GM21737 (cell line): Measurements from ENCODE around the gene DPYSL3.
A peak's percentile ranks its signal among the peaks of the same experiment; 100 is the strongest.

ENCODE experiments used
- ATAC-seq: cut with Tn5 transposase; IDR thresholded peaks from one replicate; pipeline ENCODE4 v1.9.1; 2021; ENCODE audit warnings: mild to moderate bottlenecking, moderate library complexity; ENCODE audit not compliant: unreplicated experiment

DPYSL3 gene

DNA sequence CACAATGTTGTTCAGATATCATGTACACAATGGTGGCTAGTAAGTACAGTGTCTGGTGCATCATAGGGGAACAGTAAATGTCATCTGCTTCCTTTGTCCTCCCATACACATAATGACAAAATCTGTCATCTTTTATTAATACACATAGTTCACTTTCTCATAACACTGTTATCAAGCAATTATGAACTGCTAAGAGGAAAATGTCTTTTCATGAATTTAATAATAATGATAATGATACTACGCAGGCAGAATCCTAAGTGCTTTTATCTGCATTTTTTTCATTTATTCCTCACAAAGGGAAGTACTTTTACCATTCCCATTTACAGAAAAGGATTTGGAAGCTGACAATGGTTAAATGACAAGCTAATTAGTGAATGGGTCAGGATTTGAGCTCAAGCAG, 35.7 kb downstream of the DPYSL3 start:
- no peak for ATAC-seq

- no peak for ATAC-seq
Measured at GRCh38 chr5:147472664-147473475, 37.0 kb downstream of the DPYSL3 start.

DNA sequence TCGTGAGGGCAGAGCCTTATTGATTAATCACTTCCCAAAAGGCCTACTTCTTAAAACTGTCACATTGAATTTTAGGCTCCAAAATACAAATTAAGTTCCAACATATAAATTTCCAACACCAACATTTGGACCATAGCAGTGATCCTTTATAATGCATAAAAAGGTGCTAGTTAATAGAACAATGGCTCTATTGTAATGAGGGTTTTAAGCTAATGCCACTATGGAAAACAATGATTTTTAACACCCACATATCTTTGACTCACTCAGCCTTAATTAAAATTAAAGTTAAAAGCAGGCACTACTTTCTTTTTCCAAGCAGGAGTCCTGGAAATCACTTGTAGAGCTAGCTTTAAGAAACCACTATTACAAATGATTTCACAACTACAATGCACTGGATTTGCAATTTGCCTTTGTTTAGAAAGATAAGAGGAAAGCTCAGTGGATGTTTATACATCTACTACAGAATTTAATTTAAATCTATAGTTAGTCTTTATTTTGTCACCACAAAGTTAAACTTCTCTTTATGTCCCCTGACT, 41.8 kb downstream of the DPYSL3 start:
- ATAC-seq = no peak

- no peak for ATAC-seq
Measured at GRCh38 chr5:147466360-147466980, 43.4 kb downstream of the DPYSL3 start.

GRCh38 chr5:147465747-147466146, 44.1 kb downstream of the DPYSL3 start:
- no peak for ATAC-seq

DNA sequence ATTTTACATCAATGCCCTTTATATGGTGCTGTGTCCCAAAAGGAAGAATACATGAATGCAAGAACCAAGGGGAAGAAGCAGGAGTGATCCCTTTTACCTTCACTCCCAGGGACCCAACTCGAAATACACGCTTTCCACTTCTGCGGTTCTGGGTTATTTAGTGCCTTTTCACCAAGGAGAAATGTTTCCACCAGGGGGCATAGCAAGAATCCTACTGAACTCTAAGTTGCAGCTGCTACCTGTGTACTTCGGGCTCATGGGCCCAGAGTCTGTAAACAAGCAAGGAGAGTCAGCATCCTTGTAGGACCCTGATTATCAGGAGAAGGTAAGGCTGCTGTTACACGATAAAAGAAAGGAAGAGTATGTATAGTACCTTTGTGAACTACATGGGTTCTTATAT, 45.7 kb downstream of the DPYSL3 start:
- no peak for ATAC-seq

- no peak for ATAC-seq
Measured at GRCh38 chr5:147461915-147462314, 48.0 kb downstream of the DPYSL3 start.

DNA sequence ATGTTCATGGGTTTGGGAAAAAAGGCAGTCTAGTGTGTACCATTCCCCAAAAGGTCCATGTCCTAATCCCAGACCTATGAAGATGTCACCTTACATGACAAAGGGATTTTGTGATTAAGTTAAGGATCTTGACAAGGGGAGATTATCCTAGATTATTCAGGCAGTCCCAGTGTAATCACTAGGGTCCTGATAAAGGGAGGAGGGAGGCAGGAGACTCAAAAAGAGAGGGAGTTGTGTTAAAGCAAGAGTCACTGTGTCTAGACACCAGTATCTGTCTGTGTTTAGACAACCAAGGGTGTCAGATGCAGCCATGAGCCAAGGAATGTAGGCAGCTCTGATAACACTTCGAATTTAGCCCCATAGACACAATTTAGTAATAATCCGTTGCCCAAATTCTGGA, 49.5 kb downstream of the DPYSL3 start:
- no peak for ATAC-seq

DNA sequence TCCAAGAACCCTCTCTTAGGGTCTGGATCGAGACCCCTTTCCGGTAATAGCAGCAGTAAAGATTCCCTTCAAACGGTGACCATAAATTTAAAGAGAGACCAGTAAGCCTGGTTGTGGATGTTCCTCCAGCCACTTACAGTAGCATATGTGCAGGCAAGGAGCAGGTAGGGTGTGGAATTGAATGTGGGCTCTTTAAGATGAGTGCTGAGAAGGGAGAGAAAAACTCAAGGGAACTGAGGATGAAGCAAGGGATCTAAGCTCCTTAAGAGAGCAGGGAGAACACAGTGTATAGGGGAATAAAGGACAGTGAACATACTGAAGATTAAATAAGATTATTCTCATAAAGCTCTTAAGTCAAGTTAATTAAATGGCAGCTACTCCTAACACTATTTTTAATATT, 51.3 kb downstream of the DPYSL3 start:
- no peak for ATAC-seq

DNA sequence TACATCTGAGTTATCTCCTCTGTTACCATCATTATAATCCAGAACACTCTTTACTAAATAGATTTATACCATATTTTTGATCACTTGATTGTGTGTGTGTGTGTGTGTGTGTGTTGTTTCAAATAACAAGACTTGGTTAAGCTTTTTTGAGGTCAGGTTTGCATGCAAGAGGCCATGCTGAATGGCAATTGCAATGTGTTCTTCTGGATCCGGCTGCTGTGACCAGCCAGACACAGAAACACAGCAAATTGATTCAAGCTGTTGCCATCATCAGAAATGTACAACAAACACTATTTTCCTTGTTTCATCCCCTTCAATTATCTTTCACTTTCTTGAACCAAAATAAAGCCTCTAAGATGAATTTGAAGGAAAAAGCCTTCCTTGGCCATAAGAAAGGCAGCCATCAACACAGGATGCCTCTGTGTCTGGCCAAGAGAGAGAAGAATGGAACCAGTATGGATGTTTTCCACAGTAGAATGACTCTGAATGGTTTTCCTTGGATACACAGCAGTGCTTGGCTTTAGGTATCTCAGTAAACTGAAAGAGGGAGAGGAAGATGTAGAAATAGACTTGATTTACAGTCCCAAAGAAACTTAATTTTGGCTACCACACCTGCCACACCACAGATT, 53.9 kb downstream of the DPYSL3 start:
- ATAC-seq = no peak

DNA sequence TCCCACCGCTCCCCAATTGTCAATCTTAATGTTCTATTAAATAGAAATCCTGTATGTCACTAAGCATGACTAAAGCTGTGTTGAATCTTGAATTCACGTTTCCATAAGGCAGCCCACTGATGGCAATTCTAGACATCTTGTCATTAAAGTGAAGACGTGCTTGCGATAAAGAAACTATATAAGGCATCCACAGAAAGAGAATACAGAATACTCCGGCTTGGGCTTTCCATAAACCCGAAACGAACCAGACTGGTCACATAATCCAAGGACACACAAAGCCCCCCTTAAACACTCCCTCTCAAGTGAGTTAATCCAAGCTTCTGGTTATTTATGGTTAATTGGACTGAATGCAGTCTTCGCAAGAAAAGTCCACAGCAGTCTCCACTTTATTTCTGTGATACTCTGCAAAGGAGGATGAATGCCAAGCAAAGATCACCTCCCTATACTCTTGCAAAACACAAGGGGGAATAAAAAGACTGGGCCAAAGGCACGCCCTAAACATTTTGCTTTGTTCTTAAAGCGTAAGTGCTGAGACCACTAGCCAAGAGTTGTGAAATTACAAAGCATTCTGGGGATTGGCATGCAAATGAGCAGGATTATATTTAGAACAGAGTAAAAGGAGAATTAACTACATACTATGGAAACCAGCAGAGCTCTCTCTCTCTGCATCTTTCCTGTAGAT, 54.7 kb downstream of the DPYSL3 start:
- no peak for ATAC-seq

DNA sequence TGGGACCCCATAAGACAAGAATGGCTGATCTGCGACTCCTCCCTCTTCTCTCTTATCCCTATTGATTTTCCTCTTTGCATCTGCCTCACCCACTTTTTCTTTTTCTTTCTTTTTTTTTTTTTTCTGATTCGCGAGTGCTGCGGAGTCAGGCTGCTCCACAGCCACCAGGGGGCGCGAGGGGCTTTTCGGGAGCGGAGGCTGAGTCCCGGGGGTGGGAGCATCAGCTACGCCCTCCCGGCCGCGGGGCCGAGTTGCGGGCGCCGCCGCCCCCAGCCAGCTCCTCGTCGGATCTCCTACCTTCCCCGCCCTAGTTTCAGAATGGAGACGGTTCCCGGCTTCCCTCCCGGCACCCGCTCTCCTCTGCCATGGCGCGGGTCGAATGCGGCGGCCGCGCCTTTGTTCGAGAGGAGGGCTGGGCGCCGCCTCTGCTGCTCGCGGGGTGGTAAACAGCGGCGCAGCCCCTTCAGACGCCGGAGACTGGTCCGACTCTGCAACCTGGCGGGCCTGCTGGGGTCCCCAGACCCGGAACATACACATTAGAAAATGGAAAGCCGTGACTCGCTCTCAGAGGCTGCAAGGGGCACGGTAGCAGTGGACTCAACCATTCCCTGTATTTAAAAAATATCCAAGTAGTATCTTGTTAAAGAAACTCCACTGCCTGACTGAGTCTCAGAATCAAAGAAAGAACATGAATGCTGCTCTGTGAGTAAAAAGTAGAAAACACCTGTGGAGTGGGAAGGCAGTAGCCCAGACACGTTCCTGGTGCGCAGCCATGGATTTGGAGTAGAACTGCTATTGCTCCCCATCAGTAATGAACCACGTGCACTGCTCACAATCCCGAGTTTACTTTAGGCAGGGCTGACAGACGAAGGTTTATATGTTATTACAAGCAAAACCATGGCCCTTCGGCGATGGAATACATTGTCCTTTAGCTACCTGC, 55.7 kb downstream of the DPYSL3 start:
- ATAC-seq = peak; percentile 83

GRCh38 chr5:147452165-147452811, 57.6 kb downstream of the DPYSL3 start:
- no peak for ATAC-seq

DNA sequence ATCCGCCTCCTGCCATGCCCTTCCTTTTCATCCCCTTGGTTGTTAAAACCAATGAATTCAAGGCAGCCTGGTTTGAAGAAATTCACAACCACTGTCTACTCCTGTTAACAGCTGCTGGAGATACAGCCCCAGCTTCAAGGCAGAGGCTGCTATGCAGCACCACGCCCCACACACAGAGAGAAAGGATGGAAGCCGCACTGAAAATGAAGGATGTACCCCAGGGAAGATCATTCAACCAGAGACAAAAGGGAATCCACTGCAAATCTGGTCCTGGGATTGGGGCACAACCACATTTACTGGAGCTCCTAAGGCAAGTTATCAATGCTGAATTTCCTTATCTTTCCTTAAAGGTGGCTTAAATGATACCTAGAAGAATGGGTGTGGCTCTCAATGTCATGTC, 58.7 kb downstream of the DPYSL3 start:
- ATAC-seq = no peak

DNA sequence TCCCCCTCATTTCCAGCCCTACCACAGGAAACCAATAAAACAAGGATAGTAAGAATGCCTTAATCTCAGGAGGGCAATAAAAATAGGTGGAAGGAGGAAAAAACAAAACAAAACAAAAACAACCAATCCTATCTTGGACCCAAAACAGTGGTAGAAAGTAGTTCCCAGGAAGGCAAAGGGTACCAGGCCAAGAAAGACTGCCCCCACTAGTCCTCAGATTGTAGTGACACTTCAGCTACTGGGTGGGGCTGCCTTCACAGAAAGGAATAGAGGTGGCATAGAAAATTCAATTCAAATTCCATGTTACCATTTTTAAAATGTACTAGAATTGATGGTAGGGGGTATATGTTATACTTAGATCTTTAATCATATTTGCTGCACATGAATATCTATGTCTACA, 59.3 kb downstream of the DPYSL3 start:
- no peak for ATAC-seq

- no peak for ATAC-seq
Measured at GRCh38 chr5:147448766-147449165, 61.1 kb downstream of the DPYSL3 start.

DNA sequence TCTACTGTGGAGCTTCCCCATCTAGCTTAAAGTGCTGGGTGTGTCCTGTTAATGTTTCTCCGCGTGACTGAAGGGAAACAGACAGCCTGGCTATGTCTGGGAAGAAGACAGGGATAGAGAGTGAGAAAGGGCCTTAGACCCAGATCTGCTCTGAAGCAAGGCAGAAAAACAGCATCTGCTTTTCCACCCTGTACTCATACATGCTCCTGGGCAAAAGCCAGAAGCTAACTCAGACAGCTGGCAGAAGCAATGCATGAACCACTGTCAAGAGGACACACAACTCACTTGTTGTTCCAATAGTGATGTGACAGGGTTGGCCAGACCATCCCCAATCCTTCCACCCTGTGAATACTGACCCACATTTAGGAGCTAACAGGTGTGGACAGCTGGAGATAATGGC, 63.3 kb downstream of the DPYSL3 start:
- ATAC-seq = no peak

DNA sequence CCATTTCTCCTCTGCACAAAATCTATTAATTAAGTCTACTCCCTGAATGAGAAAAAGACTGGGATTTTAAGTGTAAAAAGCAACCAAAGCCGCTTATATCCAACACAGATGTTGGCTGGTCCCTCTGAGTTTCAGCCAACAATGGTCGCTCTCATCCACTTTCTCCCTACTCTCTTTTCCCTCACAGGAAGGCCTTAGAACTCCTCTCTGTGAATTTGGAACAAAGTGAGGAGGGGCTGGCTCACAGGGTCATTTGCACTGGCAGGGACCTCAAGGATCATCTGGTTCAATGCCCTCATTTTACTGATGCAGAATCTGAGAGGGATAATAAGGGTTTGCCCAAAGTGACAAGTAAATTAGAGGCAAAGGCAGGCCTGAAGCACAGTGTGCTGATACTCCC, 64.0 kb downstream of the DPYSL3 start:
- no peak for ATAC-seq

GRCh38 chr5:147445090-147445489, 64.8 kb downstream of the DPYSL3 start:
- ATAC-seq = no peak

DNA sequence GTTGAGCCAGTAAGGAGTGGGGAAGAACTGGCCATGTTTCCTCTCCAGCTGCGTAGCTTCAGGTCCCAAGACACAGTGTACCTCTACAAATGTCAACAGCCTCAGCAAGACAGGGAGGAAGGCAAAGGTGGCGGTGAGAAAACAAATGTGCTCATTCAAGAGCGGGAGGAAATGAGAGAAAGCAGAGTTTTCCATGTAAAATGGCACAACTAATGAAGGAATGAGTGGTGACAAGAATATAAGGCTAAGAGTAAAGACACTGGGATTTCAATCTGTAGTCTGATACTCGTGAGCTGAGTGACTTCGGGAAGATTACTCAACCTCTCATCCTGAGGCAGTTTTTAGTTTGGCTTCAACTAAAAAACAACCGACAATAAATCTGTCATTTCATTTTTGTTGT, 67.6 kb downstream of the DPYSL3 start:
- ATAC-seq = no peak
